Dedifferentiated amniotic fluid mesenchymal stem cell (primary cell): Measurements from ENCODE around the gene TADA2A.

ENCODE experiments used
- DNase-seq: peaks from one replicate; pipeline ENCODE4 v3.0.0-alpha.2; 2016; ENCODE audit errors: extremely low spot score

The TADA2A gene, protein sequence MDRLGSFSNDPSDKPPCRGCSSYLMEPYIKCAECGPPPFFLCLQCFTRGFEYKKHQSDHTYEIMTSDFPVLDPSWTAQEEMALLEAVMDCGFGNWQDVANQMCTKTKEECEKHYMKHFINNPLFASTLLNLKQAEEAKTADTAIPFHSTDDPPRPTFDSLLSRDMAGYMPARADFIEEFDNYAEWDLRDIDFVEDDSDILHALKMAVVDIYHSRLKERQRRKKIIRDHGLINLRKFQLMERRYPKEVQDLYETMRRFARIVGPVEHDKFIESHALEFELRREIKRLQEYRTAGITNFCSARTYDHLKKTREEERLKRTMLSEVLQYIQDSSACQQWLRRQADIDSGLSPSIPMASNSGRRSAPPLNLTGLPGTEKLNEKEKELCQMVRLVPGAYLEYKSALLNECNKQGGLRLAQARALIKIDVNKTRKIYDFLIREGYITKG

DNA sequence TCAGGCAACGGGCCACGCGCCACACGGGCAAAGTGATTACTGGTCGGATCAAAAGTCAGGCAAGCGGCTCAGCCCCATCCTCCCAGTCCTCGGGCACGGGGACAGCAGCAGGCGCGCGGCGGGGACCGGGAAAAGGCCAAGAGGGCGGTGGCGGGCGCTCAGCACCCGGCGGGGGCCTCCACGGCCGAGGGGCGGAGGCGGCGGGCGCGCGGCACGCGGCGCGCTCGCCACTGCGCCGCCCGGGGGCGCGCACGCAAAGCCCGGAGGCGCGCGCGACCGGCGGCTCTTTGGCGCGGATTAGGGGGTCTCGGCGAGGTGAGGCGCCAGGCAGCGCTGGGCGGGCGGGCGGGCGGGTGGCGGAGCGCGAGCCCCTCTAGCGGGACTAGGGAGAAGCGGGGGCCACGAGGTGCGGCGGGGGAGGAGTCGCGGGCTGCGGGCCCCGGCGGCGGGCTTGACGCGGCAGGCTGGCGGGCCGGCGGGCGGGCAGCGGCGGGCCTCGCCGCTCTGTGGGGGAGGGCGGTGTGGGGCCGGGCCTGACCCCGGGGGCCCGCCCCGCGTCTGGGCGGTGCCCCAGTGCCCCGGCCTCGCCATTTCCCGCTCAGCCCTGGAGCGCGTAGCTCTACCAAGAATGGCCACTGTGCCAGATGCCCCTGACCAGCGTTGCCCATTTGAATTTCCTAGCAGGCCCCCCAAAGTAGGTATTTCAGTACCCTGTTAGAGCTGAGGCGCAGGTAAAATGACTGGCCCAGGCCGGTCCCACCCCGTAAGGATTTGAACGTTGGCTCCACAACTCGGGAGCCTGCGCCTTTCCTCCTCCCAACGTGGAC is at the start of gene TADA2A, which contains the start of gene ACACA:
Gene TADA2A (plus strand): TSS at position 252 of the 827 bp plus-strand sequence. CDS start 4,480 bp downstream, outside the sequence.
Gene ACACA (minus strand): TSS at position 202 of the 827 bp plus-strand sequence. CDS start 537 bp downstream, outside the sequence.
- peak; percentile 50 for DNase-seq

DNA sequence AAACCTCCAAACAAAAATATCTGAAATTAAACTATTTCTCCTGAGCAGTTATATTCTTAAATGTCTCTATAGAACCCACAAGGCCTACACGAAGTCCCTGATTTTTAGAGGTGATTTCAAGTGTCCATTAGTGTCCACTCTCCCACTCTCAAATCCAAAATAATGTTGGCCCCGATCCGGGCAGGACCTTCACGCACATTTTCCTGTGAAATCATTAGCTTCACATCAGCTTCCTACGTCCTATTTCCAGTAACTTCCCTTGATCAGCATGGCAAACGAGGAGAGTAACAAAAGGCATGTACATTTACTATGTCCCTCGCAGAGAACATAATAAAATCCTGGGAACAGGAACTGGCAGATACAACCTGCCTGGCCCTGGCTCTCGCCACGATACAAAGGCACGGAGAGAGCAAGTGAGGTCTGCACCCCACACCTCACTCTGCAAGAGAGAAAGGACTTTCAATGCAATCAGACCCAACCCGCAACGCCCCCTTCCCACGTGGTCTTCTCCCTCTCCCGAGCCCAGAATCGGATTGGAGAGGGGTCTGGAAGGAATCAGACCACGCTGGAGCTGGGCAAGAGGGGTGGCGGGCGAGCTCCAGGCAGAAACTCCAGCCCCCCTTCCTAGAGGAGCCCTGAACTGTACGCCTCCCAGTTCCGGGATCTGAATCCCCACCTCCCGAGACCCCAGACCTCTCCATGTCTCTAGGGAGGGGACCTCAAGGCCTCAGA is 48.4 kb upstream of the TADA2A start:
- DNase-seq = peak; percentile 16

DNA sequence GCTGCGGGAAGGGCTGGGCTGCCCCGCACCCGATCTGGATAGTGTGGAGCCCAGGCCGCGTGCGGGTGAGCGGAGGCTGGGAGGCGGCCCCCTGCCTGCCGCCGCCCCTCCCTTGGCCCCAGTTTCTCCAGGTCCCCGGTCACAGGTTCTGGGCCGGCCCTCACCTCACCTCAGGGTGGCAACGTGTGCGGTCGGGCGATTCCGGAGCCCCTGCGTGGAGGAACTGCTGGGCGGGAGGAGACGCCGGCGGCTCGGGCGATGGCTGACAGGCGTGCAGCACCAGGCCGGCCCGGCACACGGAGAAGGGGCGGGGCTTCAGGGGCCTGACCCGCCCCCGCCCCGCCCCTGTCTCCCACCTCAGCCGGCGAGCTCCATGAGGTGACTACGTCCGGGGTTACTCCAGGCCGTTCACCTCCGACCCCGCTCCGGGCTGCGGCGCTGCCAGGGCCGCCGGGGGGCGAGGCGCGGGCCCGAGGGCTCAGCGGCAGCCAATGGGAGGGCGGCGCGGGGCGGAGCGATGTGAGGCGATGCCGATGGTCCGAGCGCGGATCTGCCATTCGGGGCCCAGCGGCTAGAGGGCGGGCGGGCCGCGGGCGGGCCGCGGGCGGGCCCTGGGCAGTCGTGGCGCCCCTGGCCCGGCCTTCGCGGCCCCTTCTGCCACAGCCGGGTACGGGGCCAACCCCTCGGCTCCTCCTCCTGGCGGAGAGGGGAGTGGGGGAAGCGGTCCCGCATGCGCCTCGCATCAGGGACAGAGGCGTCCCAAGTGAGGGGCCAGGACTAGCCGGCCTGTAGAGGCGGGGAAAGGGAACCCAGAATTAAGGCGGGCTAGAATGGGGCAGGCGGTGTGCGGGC is 47.6 kb upstream of the TADA2A start:
- DNase-seq = peak; percentile 60

DNA sequence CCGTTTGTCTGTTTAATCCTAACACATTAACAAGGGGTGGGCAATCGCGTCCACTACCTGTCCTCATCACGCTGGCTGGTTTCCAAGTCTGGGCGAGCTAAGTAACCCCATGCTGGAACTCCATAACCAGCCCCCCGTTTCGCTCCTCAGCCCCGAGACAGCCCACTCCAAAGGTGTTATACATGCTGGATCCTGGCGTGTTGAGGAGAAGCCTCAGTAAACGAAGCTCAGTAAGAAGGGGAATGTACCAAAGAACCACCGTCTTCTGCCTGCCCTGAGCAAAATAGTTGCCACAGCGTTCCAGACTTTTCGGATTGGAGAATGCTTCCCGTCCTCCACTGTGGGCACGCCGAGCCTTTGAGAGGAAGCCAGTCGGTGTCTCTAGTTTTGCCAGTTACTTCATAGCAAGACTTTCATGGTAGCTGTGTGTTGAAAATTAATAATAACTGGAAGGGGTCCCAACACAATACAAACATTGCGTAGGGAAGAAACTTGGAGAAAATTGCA is 47.0 kb upstream of the TADA2A start:
- no peak for DNase-seq

DNA sequence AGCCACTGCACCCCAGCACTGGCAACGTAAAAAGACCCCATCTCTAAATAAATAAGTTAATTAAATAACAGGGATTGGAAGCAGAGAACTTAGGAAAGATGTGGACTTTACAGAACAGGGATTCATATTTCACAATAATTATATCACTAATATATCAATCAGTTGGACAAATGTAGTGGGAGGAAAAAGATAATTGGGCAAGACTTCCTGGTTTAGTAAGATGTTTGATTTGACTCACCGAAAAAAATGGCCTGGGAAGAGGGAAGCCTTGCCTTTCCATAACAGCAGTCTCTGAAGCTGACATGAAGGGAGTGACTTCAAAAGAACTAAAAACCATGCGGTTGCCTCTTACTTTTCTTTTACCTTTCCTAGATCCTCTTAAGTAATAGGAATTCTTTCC is 46.1 kb upstream of the TADA2A start:
- no peak for DNase-seq

GRCh38 chr17:37361543-37361942 is 45.1 kb upstream of the TADA2A start:
- DNase-seq = no peak

GRCh38 chr17:37365589-37365988 is 41.1 kb upstream of the TADA2A start:
- no peak for DNase-seq

DNA sequence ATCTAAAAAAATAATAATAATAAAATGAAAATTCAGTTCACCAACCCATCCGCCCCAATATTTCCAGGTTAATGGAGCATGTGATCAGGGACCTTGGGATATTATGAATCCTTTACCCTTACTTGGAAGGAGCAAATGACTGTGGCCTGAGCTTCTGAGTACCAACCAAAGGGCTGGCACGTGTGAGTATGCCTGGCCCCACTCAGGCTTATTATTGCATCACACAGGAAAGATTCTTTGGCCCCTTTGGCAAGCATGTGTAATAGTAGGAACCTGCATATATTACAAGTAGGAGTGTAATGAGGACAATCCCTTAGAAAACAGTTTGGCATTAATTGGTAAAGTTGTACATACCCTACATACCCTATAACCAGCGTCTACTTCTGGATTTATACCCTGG is 38.1 kb upstream of the TADA2A start:
- DNase-seq = no peak

GRCh38 chr17:37373530-37374159 is 33.0 kb upstream of the TADA2A start:
- DNase-seq = peak; percentile 82

- no peak for DNase-seq
These were observed 31.0 kb upstream of the TADA2A start, which contains the start of gene C17orf78 for GRCh38 chr17:37375706-37376105. Gene C17orf78 (plus strand): TSS chr17:37375985. CDS start chr17:37376093, 108 bp downstream.

DNA sequence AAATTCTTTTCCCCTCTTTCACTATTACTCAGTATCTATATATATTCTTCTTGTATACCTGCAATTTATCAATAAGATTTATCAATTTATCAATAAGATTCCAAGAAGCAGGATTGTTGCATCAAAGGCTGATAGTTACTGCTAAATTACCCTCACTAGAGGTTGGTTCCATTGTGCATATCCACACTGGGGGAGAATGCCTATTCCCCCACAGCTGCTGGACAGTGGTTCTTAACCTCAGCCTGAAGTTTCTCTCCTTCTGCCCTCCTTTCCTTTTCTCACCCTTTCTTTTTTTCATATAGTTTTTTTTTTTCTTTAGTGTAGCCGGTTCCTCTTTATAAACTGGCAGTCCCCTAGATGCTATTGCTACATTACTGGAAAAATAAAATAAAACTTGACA is 24.6 kb upstream of the TADA2A start:
- DNase-seq = no peak

- DNase-seq = no peak
These were observed 22.0 kb upstream of the TADA2A start for GRCh38 chr17:37384560-37385149.

DNA sequence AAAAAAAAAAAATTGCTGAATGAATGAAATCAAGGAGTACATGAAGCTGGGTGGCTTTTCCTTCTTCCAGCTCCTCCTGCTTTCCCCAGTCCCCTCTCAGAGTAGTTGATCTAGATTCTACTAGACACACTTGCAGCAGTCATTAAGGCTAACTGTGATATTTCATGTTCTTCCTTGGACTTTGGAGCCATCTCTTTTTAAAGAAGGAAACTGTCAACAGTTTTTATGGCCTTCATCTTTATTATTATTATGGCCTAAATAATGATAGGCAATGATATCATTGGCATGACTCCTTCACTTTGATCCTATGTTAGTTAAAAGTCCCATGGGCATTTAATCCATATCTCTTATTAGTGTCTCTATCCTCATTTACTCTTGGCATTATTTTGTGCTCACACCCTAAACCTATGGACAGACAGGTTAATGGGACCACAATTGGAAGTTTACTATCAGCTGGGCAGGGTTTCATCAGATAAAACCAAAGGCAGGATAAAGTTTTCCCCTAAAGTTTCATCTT is 21.2 kb upstream of the TADA2A start:
- DNase-seq = no peak

DNA sequence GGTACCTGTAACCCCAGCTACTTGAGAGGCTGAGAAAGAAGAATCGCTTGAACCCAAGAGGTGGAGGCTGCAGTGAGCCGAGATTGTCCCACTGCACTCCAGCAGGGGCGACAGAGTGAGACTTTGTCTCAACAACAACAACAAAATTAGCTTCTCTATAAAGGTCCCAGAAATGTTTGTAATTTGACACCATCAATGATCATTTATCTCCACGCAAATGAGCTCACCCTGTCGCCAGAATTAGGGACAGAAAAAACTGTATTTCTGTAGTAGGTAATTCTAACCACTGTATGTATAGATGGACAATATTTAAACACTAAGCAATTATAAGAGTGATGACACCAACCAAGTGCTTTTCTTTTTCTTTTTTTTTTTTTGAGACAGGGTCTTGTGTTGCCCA is 20.2 kb upstream of the TADA2A start:
- no peak for DNase-seq

DNA sequence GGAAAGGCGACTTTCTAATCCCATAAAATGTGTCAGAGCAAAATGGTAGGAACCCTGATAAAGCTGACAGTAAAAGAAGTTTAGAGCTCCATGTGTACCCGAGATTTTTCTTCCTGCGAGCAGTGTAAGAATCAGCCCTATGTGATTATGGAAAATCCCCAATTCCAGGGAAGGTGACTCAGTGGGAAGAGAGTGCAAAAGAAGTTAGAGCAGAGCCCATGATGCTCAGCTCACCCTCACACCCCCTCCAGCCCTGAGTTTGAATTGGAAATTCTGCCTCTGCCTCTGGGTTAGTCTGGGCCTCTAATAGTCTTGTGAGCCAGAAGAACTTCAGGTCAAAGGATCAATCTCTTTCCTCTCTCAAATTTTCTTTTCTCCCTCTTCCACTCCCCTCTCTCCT is 18.4 kb upstream of the TADA2A start:
- no peak for DNase-seq

- DNase-seq = no peak
These were observed 17.5 kb upstream of the TADA2A start for GRCh38 chr17:37389160-37389559.

- DNase-seq = no peak
These were observed 15.5 kb upstream of the TADA2A start for GRCh38 chr17:37391146-37391545.

DNA sequence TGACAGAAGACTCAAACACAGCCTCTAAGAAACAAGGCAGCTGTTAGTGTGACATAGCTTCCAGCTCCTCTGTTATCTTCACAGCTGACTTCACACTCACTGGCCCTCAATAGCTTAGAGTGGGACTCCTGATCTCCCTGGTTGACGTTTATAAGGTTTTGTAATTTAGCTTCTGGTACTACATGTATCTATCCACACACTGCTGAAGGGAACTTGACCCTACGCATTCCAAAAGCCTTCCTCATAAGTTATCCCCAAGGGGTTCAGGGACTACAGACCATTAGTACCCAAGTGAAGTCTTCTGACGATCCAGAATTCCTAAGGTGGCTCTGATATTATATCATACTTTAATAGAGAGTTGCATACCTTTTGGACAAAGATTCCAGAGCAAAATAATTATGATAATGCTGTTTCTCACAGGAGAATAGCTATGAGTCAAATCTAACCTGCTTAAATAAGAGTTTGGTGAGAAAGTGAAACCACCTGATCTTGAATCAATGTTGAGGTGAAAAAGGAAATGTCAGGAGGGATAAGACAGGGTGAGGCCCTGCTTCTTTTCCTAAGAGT is 14.6 kb upstream of the TADA2A start:
- peak; percentile 49 for DNase-seq

- DNase-seq = no peak
These were observed 13.3 kb upstream of the TADA2A start for GRCh38 chr17:37393352-37393751.
